HCT116 (cell line): Measurements from ENCODE around the gene ADD2. TPM values are rescaled to one million over a fixed set of nuclear protein-coding genes. Genes with fewer than 3 reads are reported as not detected.

ENCODE experiments used
- ATAC-seq: fragments of 200-7000 bp; cut with Tn5 transposase; 2 replicates; pipeline ENCODE4 v1.9.1; 2020; ENCODE audit warnings: mild to moderate bottlenecking, moderate library complexity
- BruUV-seq: library from RNA; stranded (reverse); fragments of 400-500 nt; replicated peaks from 2 replicates; lab custom pipeline; 2021; lab: Mats Ljungman, UMichigan
- CTCF ChIA-PET: fragments of 300-600 bp; sonication (Branson Sonifier 250); formaldehyde crosslinking; loops from one replicate; lab custom pipeline; 2021; ENCODE audit warnings: antibody characterized with exemption; lab: Charles Lee
- POLR2A ChIA-PET: fragments of 300-600, 350-600 bp; sonication (Branson Sonifier 250); formaldehyde crosslinking; loops from one replicate; lab custom pipeline; 2021; ENCODE audit warnings: antibody characterized with exemption; lab: Charles Lee
- RAD21 ChIA-PET, 2 experiments: fragments of 300-600 bp; sonication (Branson Sonifier 250); formaldehyde crosslinking; loops; one replicate each; lab custom pipeline; 2023; ENCODE audit warnings: low total read pairs in 2 of 2; ENCODE audit not compliant: uncharacterized antibody in 2 of 2, unreplicated experiment in 2 of 2, low non-redundant PET in 1 of 2; lab: Charles Lee
- DNase-seq: peaks from one replicate; pipeline ENCODE4 v3.0.0-alpha.2; 2010; ENCODE audit warnings: low read depth, low spot score
- H2AFZ ChIP-seq: fragments of 200-600 bp; shearing (Covaris generic), sonication (generic); 2 replicates; pipeline ENCODE4 v1.6.1; 2017; ENCODE audit warnings: low read depth, mixed run types, mixed read lengths, antibody characterized with exemption, low read length; ENCODE audit not compliant: poor library complexity, severe bottlenecking
- H3K27ac ChIP-seq: 2 replicates; pipeline ENCODE4 v1.5.1; 2012; ENCODE audit warnings: low read depth, low read length
- H3K27me3 ChIP-seq: fragments of 200-600 bp; sonication (generic); 2 replicates; pipeline ENCODE4 v1.6.1; 2016; ENCODE audit warnings: mixed run types, low read length, mixed read lengths; ENCODE audit not compliant: insufficient read depth
- H3K36me3 ChIP-seq, 2 experiments: fragments of 200-500 bp in 1 of 2; fragments of 200-600 bp in 1 of 2; sonication (Bioruptor generic) in 1 of 2; sonication (generic) in 1 of 2; 2 replicates each; pipeline versions ENCODE4 v1.5.1 to v1.6.1; 2014 to 2016; ENCODE audit warnings: low read length in 2 of 2, inconsistent platforms in 1 of 2, mixed read lengths in 1 of 2, mixed run types in 1 of 2; ENCODE audit not compliant: insufficient read depth in 2 of 2, control insufficient read depth in 1 of 2
- H3K4me1 ChIP-seq, 2 experiments: fragments of 200-600 bp in 1 of 2; sonication (generic) in 1 of 2; 2 replicates each; pipeline versions ENCODE4 v1.5.1 to v1.6.1; 2012 to 2017; ENCODE audit warnings: low read length in 2 of 2, inconsistent platforms in 1 of 2, mild to moderate bottlenecking in 1 of 2, mixed read lengths in 1 of 2, mixed run types in 1 of 2, moderate library complexity in 1 of 2; ENCODE audit not compliant: insufficient read depth in 2 of 2, control insufficient read depth in 1 of 2
- H3K4me2 ChIP-seq: fragments of 200-600 bp; sonication (generic); 2 replicates; pipeline ENCODE4 v1.6.1; 2017; ENCODE audit warnings: mixed run types, low read length, mixed read lengths
- H3K4me3 ChIP-seq, 2 experiments: fragments of 200-600 bp in 1 of 2; sonication (generic) in 1 of 2; replicated peaks in 1 of 2; 2 replicates each; pipeline ENCODE4 v1.5.1; 2011 to 2016; ENCODE audit warnings: low read length in 2 of 2, control low read depth in 1 of 2, low read depth in 1 of 2, mild to moderate bottlenecking in 1 of 2, mixed read lengths in 1 of 2, mixed run types in 1 of 2
- H3K79me2 ChIP-seq: fragments of 200-600 bp; sonication (generic); 2 replicates; pipeline ENCODE4 v1.6.1; 2017; ENCODE audit warnings: mild to moderate bottlenecking, mixed run types, low read length, moderate library complexity, mixed read lengths; ENCODE audit not compliant: insufficient read depth
- H3K9ac ChIP-seq: fragments of 200-600 bp; sonication (generic); 2 replicates; pipeline ENCODE4 v1.6.1; 2016; ENCODE audit warnings: low read length, mixed read lengths
- H3K9me2 ChIP-seq: fragments of 200-600 bp; sonication (generic), shearing (Covaris generic); 2 replicates; pipeline ENCODE4 v1.6.1; 2017; ENCODE audit warnings: mixed run types, mild to moderate bottlenecking, moderate library complexity; ENCODE audit not compliant: insufficient read depth
- H3K9me3 ChIP-seq, 2 experiments: fragments of 200-500 bp in 1 of 2; fragments of 200-600 bp in 1 of 2; sonication (Bioruptor generic) in 1 of 2; sonication (generic) in 1 of 2; 2 replicates each; pipeline ENCODE4 v1.6.1; 2014 to 2017; ENCODE audit warnings: low read length in 2 of 2, mixed read lengths in 2 of 2, inconsistent platforms in 1 of 2, low read depth in 1 of 2, mild to moderate bottlenecking in 1 of 2, mixed run types in 1 of 2, moderate library complexity in 1 of 2; ENCODE audit not compliant: control insufficient read depth in 1 of 2, insufficient read depth in 1 of 2
- H4K20me1 ChIP-seq: fragments of 200-600 bp; sonication (generic), shearing (Covaris generic); 2 replicates; pipeline ENCODE4 v1.6.1; 2017; ENCODE audit warnings: mixed run types, mild to moderate bottlenecking, moderate library complexity; ENCODE audit not compliant: insufficient read depth
- CBX3 ChIP-seq: IDR thresholded peaks from 2 replicates; pipeline ENCODE4 v1.6.1; 2012; ENCODE audit warnings: low read depth
- CEBPB ChIP-seq: IDR thresholded peaks from 2 replicates; pipeline ENCODE4 v1.6.1; 2012; ENCODE audit warnings: low read depth
- EZH2 ChIP-seq: fragments of 200-600 bp; sonication (generic); IDR thresholded peaks from 2 replicates; pipeline ENCODE4 v1.6.1; 2017; ENCODE audit warnings: antibody characterized with exemption, mixed run types
- FOSL1 ChIP-seq: IDR thresholded peaks from 2 replicates; pipeline ENCODE4 v1.6.1; 2012; ENCODE audit warnings: low read depth
- POLR2A ChIP-seq: IDR thresholded peaks from 2 replicates; pipeline ENCODE4 v1.7.0; 2011; ENCODE audit warnings: borderline replicate concordance; ENCODE audit not compliant: insufficient read depth, insufficient read length; ENCODE audit errors: extremely low read depth
- SIN3A ChIP-seq: IDR thresholded peaks from 2 replicates; pipeline ENCODE4 v1.6.1; 2012; ENCODE audit warnings: low read depth
- SRF ChIP-seq: IDR thresholded peaks from 2 replicates; pipeline ENCODE4 v1.6.1; 2012; ENCODE audit warnings: low read depth
- YY1 ChIP-seq: IDR thresholded peaks from 2 replicates; pipeline ENCODE4 v1.6.1; 2011; ENCODE audit warnings: low read length, low read depth, moderate library complexity, mild to moderate bottlenecking; ENCODE audit not compliant: insufficient replicate concordance; ENCODE audit errors: extremely low read depth
- ZFX ChIP-seq: fragments of 450-650 bp; IDR thresholded peaks from 2 replicates; pipeline ENCODE4 v1.6.1; 2017
- ZNF274 ChIP-seq: fragments of 200-500 bp; sonication (Bioruptor generic); IDR thresholded peaks from 2 replicates; pipeline ENCODE4 v1.6.1; 2014; ENCODE audit warnings: mild to moderate bottlenecking, low read depth, low read length, inconsistent platforms
- intact Hi-C: fragments of 100-400 bp; cut with micrococcal nuclease; formaldehyde crosslinking; loops from 2 replicates; pipeline ENCODE4 v1.10.0; 2022
- total RNA-seq: library from RNA; stranded (reverse); gene quantifications from one replicate; pipeline ENCODE4 v1.2.1, GENCODE V29; 2021; ENCODE audit not compliant: unreplicated experiment
- TF ChIP-seq, protein P1 (sequence below), 3 experiments: fragments of 200-600 bp in 1 of 3; sonication (generic) in 1 of 3; IDR thresholded peaks in 2 of 3; conservative IDR thresholded peaks in 1 of 3; 2 replicates each; pipeline ENCODE4 v1.5.1; 2012 to 2017; ENCODE audit warnings: low read depth in 2 of 3, low read length in 2 of 3, antibody characterized with exemption in 1 of 3, borderline replicate concordance in 1 of 3, control low read depth in 1 of 3, mild to moderate bottlenecking in 1 of 3, mixed read lengths in 1 of 3, mixed run types in 1 of 3, moderate library complexity in 1 of 3; ENCODE audit not compliant: insufficient read depth in 1 of 3
- TF ChIP-seq, protein P2 (sequence below): IDR thresholded peaks from 2 replicates; pipeline ENCODE4 v1.6.1; 2012
- TF ChIP-seq, protein P3 (sequence below): IDR thresholded peaks from 2 replicates; pipeline ENCODE4 v1.6.1; 2012; ENCODE audit warnings: low read depth

ADD2 gene
- total RNA-seq, 1 experiment from 2014 or later, result 0.15 TPM

DNA sequence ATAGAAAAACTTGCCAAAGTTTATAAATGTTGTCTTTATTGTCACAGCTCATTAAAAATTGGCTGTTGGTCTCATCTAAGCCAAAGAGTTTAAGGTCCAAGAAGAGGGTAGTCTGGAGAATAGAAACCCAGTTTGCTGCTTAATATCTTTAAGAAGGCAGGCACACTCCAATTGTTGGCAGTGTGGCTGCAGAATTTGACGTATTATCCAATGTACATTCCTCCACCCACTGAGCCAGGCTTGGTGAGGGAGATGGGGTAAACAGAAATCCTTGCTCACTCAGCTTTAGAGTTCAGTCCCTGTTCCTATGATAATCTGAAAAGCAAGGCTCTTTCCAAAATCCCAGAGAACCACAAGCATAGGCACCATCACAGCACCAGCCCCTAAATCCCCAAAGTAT lies 10.7 kb upstream of the ADD2 start:
- H4K20me1 ChIP-seq, result no peaks in the 10 kb centered on the region
- no peaks in the 10 kb centered on the region for H3K79me2 ChIP-seq
- H3K4me2 ChIP-seq, result no peak overlapping the region
- no peaks in the 10 kb centered on the region for H3K27me3 ChIP-seq
- no peaks in the 10 kb centered on the region for H3K9me3 ChIP-seq
- no peaks in the 10 kb centered on the region for H3K9me2 ChIP-seq
- no peak for ATAC-seq
- intact Hi-C loops, result no loop called here
- H3K4me1 ChIP-seq, result peaks cover 0 to 21% of the 10 kb centered on the region in 2 experiments; a peak in 3 of 4 replicates
- ChIA-PET CTCF (interaction anchor here (1.0 to 1.5 kb wide), 2 partner anchors 9 to 10 kb away, joined by 4 read pairs; no protein-coding TSS in a partner anchor), RAD21 (no interaction called here), POLR2A (no interaction called here)
- no peak overlapping the region for H3K27ac ChIP-seq
- no peaks in the 10 kb centered on the region for H3K36me3 ChIP-seq
- DNase-seq, result no peak
- TF ChIP-seq, protein P1, sequence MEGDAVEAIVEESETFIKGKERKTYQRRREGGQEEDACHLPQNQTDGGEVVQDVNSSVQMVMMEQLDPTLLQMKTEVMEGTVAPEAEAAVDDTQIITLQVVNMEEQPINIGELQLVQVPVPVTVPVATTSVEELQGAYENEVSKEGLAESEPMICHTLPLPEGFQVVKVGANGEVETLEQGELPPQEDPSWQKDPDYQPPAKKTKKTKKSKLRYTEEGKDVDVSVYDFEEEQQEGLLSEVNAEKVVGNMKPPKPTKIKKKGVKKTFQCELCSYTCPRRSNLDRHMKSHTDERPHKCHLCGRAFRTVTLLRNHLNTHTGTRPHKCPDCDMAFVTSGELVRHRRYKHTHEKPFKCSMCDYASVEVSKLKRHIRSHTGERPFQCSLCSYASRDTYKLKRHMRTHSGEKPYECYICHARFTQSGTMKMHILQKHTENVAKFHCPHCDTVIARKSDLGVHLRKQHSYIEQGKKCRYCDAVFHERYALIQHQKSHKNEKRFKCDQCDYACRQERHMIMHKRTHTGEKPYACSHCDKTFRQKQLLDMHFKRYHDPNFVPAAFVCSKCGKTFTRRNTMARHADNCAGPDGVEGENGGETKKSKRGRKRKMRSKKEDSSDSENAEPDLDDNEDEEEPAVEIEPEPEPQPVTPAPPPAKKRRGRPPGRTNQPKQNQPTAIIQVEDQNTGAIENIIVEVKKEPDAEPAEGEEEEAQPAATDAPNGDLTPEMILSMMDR (IDR thresholded peaks at IDR 0.05 in 2 of 3, conservative IDR thresholded peaks at IDR 0.05 in 1 of 3; ENCODE audit: borderline replicate concordance in 1 of 3, insufficient read depth in 1 of 3, low read depth in 2 of 3, low read length in 2 of 3), result no peak
- TF ChIP-seq, protein P2, sequence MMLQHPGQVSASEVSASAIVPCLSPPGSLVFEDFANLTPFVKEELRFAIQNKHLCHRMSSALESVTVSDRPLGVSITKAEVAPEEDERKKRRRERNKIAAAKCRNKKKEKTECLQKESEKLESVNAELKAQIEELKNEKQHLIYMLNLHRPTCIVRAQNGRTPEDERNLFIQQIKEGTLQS, result no peak
- TF ChIP-seq CEBPB (no peak), ZFX (no peak), CBX3 (no peak), SIN3A (no peak), YY1 (no peak), POLR2A (no peak), ZNF274 (no peak), SRF (no peak), FOSL1 (no peak), EZH2 (no peak)
- TF ChIP-seq, protein P3, sequence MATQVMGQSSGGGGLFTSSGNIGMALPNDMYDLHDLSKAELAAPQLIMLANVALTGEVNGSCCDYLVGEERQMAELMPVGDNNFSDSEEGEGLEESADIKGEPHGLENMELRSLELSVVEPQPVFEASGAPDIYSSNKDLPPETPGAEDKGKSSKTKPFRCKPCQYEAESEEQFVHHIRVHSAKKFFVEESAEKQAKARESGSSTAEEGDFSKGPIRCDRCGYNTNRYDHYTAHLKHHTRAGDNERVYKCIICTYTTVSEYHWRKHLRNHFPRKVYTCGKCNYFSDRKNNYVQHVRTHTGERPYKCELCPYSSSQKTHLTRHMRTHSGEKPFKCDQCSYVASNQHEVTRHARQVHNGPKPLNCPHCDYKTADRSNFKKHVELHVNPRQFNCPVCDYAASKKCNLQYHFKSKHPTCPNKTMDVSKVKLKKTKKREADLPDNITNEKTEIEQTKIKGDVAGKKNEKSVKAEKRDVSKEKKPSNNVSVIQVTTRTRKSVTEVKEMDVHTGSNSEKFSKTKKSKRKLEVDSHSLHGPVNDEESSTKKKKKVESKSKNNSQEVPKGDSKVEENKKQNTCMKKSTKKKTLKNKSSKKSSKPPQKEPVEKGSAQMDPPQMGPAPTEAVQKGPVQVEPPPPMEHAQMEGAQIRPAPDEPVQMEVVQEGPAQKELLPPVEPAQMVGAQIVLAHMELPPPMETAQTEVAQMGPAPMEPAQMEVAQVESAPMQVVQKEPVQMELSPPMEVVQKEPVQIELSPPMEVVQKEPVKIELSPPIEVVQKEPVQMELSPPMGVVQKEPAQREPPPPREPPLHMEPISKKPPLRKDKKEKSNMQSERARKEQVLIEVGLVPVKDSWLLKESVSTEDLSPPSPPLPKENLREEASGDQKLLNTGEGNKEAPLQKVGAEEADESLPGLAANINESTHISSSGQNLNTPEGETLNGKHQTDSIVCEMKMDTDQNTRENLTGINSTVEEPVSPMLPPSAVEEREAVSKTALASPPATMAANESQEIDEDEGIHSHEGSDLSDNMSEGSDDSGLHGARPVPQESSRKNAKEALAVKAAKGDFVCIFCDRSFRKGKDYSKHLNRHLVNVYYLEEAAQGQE, result no peak
- no TSS peak for BruUV-seq
- H2AFZ ChIP-seq, result no peak overlapping the region
- H3K9ac ChIP-seq, result no peak overlapping the region
- H3K4me3 ChIP-seq, result no peak overlapping the region
